Measurements from ENCODE around the gene RALGPS1. TPM values are rescaled to one million over a fixed set of nuclear protein-coding genes. Genes with fewer than 3 reads are reported as not detected.

RALGPS1 gene
- total and polyA plus RNA-seq, 4 experiments from 2014 or later = 0.84 to 10.3 (median 5.8) TPM

- Histone ChIP-seq H3K36me3 (ENCODE audit: insufficient read depth, low read length) (no peaks in the 10 kb centered on the region), H3K4me1 (ENCODE audit: insufficient read depth, low read length) (peaks cover 10% of the 10 kb centered on the region), H3K4me3 (ENCODE audit: low read length in 2 of 2) (no peak overlapping the region), H3K9me3 (ENCODE audit: control insufficient read depth in 1 of 2, low read length in 2 of 2) (no peaks in the 10 kb centered on the region), H3K27ac (ENCODE audit: low read depth, low read length) (no peak overlapping the region), H3K27me3 (ENCODE audit: insufficient read depth, low read length) (no peaks in the 10 kb centered on the region)
- no peaks in the 10 kb centered on the region for H3K9me3 Mint-ChIP-seq
- POLR2A ChIA-PET (ENCODE audit: partially characterized antibody) = interaction anchor here (1.4 to 2.6 kb wide), 2 partner anchors 212 to 257 kb away, joined by 5 to 9 read pairs; no protein-coding TSS in a partner anchor
- peak overlapping the region in 1 of 7 donors; percentile 18 for H3K27ac Mint-ChIP-seq
- no peak for DNase-seq
- H3K4me3 Mint-ChIP-seq = no peak overlapping the region
- H3K36me3 Mint-ChIP-seq = no peaks in the 10 kb centered on the region
- H3K27me3 Mint-ChIP-seq = peaks cover 0 to 1% of the 10 kb centered on the region in 2 donors
- peaks cover 1 to 11% (median 6%) of the 10 kb centered on the region in 4 donors for H3K4me1 Mint-ChIP-seq
- intact Hi-C loops (cut with micrococcal nuclease) = loop anchor here (2.0 kb wide), 1 partner anchor 337 kb away; the partner anchor contains the start of gene ZBTB34
- CTCF ChIA-PET (ENCODE audit: partially characterized antibody) = interaction anchor here (0.6 to 10.0 kb wide), 12 partner anchors 8 to 527 kb away, joined by 3 to 175 read pairs (median 4); no protein-coding TSS in a partner anchor
These were observed 283.4 kb downstream of the RALGPS1 start for GRCh38 chr9:127197861-127198430.

- peaks cover 10% of the 10 kb centered on the region for H3K4me1 ChIP-seq (ENCODE audit: insufficient read depth, low read length)
- Mint-ChIP-seq H3K27ac (peak overlapping the region in 3 of 7 donors; percentile 1 to 43 (median 18)), H3K36me3 (no peaks in the 10 kb centered on the region), H3K27me3 (peaks cover 0 to 1% of the 10 kb centered on the region in 2 donors), H3K4me3 (no peak overlapping the region), H3K4me1 (peaks cover 1 to 11% (median 6%) of the 10 kb centered on the region in 4 donors), H3K9me3 (no peaks in the 10 kb centered on the region)
- H3K27me3 ChIP-seq (ENCODE audit: insufficient read depth, low read length) = no peaks in the 10 kb centered on the region
- intact Hi-C loops (cut with micrococcal nuclease) = loop anchor here (2.0 kb wide), 1 partner anchor 338 kb away; the partner anchor contains the start of gene ZBTB34
- no peak overlapping the region for H3K4me3 ChIP-seq (ENCODE audit: low read length in 2 of 2)
- no peaks in the 10 kb centered on the region for H3K36me3 ChIP-seq (ENCODE audit: insufficient read depth, low read length)
- H3K9me3 ChIP-seq (ENCODE audit: control insufficient read depth in 1 of 2, low read length in 2 of 2) = no peaks in the 10 kb centered on the region
- CTCF ChIA-PET (ENCODE audit: partially characterized antibody) = interaction anchor here (0.6 to 10.0 kb wide), 16 partner anchors 9 to 527 kb away, joined by 3 to 175 read pairs (median 4); partner anchors contain the start of gene RALGPS1
- POLR2A ChIA-PET (ENCODE audit: partially characterized antibody) = interaction anchor here (0.7 to 2.6 kb wide), 3 partner anchors 212 to 258 kb away, joined by 3 to 9 read pairs (median 5); no protein-coding TSS in a partner anchor
- H3K27ac ChIP-seq (ENCODE audit: low read depth, low read length) = no peak overlapping the region
- no peak for DNase-seq
These were observed 284.0 kb downstream of the RALGPS1 start for GRCh38 chr9:127198587-127198986.

- CTCF ChIA-PET (ENCODE audit: partially characterized antibody) = interaction anchor here (0.9 to 10.0 kb wide), 14 partner anchors 9 to 285 kb away, joined by 3 to 175 read pairs (median 4); partner anchors contain the start of gene RALGPS1
- POLR2A ChIA-PET (ENCODE audit: partially characterized antibody) = interaction anchor here (0.7 to 2.6 kb wide), 4 partner anchors 213 to 258 kb away, joined by 3 to 9 read pairs (median 4); no protein-coding TSS in a partner anchor
- Mint-ChIP-seq H3K4me3 (no peak overlapping the region), H3K27ac (no peak overlapping the region), H3K36me3 (no peaks in the 10 kb centered on the region), H3K9me3 (no peaks in the 10 kb centered on the region), H3K27me3 (peaks cover 0 to 1% of the 10 kb centered on the region in 2 donors), H3K4me1 (peaks cover 1 to 16% (median 6%) of the 10 kb centered on the region in 4 donors)
- no peaks in the 10 kb centered on the region for H3K36me3 ChIP-seq (ENCODE audit: insufficient read depth, low read length)
- H3K9me3 ChIP-seq (ENCODE audit: control insufficient read depth in 1 of 2, low read length in 2 of 2) = no peaks in the 10 kb centered on the region
- H3K27me3 ChIP-seq (ENCODE audit: insufficient read depth, low read length) = no peaks in the 10 kb centered on the region
- intact Hi-C loops (cut with micrococcal nuclease) = loop anchor here (1.0 to 2.0 kb wide), 3 partner anchors 213 to 338 kb away; partner anchors contain the start of gene ZBTB34
- peak; percentile 67 to 74 (median 72) for DNase-seq
- peaks cover 10% of the 10 kb centered on the region for H3K4me1 ChIP-seq (ENCODE audit: insufficient read depth, low read length)
- no peak overlapping the region for H3K27ac ChIP-seq (ENCODE audit: low read depth, low read length)
- H3K4me3 ChIP-seq (ENCODE audit: low read length in 2 of 2) = no peak overlapping the region
These were observed 284.6 kb downstream of the RALGPS1 start for GRCh38 chr9:127199001-127199791.

- H3K4me3 Mint-ChIP-seq = no peak overlapping the region
- Histone ChIP-seq H3K27me3 (ENCODE audit: insufficient read depth, low read length) (no peaks in the 10 kb centered on the region), H3K4me3 (ENCODE audit: low read length in 2 of 2) (no peak overlapping the region), H3K9me3 (ENCODE audit: control insufficient read depth in 1 of 2, low read length in 2 of 2) (no peaks in the 10 kb centered on the region), H3K36me3 (ENCODE audit: insufficient read depth, low read length) (no peaks in the 10 kb centered on the region), H3K4me1 (ENCODE audit: insufficient read depth, low read length) (peaks cover 10% of the 10 kb centered on the region), H3K27ac (ENCODE audit: low read depth, low read length) (no peak overlapping the region)
- DNase-seq = no peak
- H3K27ac Mint-ChIP-seq = no peak overlapping the region
- POLR2A ChIA-PET (ENCODE audit: partially characterized antibody) = interaction anchor here (0.8 to 2.6 kb wide), 2 partner anchors 214 to 260 kb away, joined by 3 to 9 read pairs; no protein-coding TSS in a partner anchor
- no peaks in the 10 kb centered on the region for H3K36me3 Mint-ChIP-seq
- H3K9me3 Mint-ChIP-seq = no peaks in the 10 kb centered on the region
- peaks cover 0 to 1% of the 10 kb centered on the region in 2 donors for H3K27me3 Mint-ChIP-seq
- peaks cover 1 to 16% (median 6%) of the 10 kb centered on the region in 4 donors for H3K4me1 Mint-ChIP-seq
- CTCF ChIA-PET (ENCODE audit: partially characterized antibody) = interaction anchor here (0.7 to 10.0 kb wide), 5 partner anchors 12 to 259 kb away, joined by 3 to 175 read pairs (median 5); no protein-coding TSS in a partner anchor
- intact Hi-C loops (cut with micrococcal nuclease) = no loop called here
These were observed 285.7 kb downstream of the RALGPS1 start for GRCh38 chr9:127200106-127200862.

GRCh38 chr9:127201071-127201541 lies 286.5 kb downstream of the RALGPS1 start:
- peaks cover 0 to 1% of the 10 kb centered on the region in 2 donors for H3K27me3 Mint-ChIP-seq
- peaks cover 10% of the 10 kb centered on the region for H3K4me1 ChIP-seq (ENCODE audit: insufficient read depth, low read length)
- H3K27ac Mint-ChIP-seq = no peak overlapping the region
- no peaks in the 10 kb centered on the region for H3K9me3 ChIP-seq (ENCODE audit: control insufficient read depth in 1 of 2, low read length in 2 of 2)
- no peak overlapping the region for H3K27ac ChIP-seq (ENCODE audit: low read depth, low read length)
- H3K36me3 Mint-ChIP-seq = no peaks in the 10 kb centered on the region
- no peak for DNase-seq
- no peak overlapping the region for H3K4me3 ChIP-seq (ENCODE audit: low read length in 2 of 2)
- ChIA-PET POLR2A (ENCODE audit: partially characterized antibody) (no interaction called here), CTCF (ENCODE audit: partially characterized antibody) (interaction anchor here (0.7 to 10.0 kb wide), 4 partner anchors 13 to 260 kb away, joined by 3 to 175 read pairs (median 50); no protein-coding TSS in a partner anchor)
- no peaks in the 10 kb centered on the region for H3K9me3 Mint-ChIP-seq
- no peaks in the 10 kb centered on the region for H3K36me3 ChIP-seq (ENCODE audit: insufficient read depth, low read length)
- H3K27me3 ChIP-seq (ENCODE audit: insufficient read depth, low read length) = no peaks in the 10 kb centered on the region
- H3K4me1 Mint-ChIP-seq = peaks cover 1 to 16% (median 6%) of the 10 kb centered on the region in 4 donors
- intact Hi-C loops (cut with micrococcal nuclease) = no loop called here
- H3K4me3 Mint-ChIP-seq = no peak overlapping the region

GRCh38 chr9:127201731-127202130 lies 287.1 kb downstream of the RALGPS1 start:
- Histone ChIP-seq H3K27me3 (ENCODE audit: insufficient read depth, low read length) (no peaks in the 10 kb centered on the region), H3K27ac (ENCODE audit: low read depth, low read length) (no peak overlapping the region), H3K36me3 (ENCODE audit: insufficient read depth, low read length) (no peaks in the 10 kb centered on the region), H3K4me3 (ENCODE audit: low read length in 2 of 2) (no peak overlapping the region), H3K9me3 (ENCODE audit: control insufficient read depth in 1 of 2, low read length in 2 of 2) (no peaks in the 10 kb centered on the region), H3K4me1 (ENCODE audit: insufficient read depth, low read length) (peaks cover 10% of the 10 kb centered on the region)
- ChIA-PET POLR2A (ENCODE audit: partially characterized antibody) (no interaction called here), CTCF (ENCODE audit: partially characterized antibody) (interaction anchor here (2.1 to 10.0 kb wide), 3 partner anchors 216 to 261 kb away, joined by 5 to 175 read pairs (median 96); no protein-coding TSS in a partner anchor)
- intact Hi-C loops (cut with micrococcal nuclease) = no loop called here
- Mint-ChIP-seq H3K4me1 (peaks cover 1 to 16% (median 6%) of the 10 kb centered on the region in 4 donors), H3K9me3 (no peaks in the 10 kb centered on the region), H3K27me3 (peaks cover 0 to 1% of the 10 kb centered on the region in 2 donors), H3K36me3 (no peaks in the 10 kb centered on the region), H3K27ac (peak overlapping the region in 1 of 7 donors; percentile 57), H3K4me3 (no peak overlapping the region)
- no peak for DNase-seq
